IPS-18c (cell line): ENCODE measurements around the gene OTUD1.

ENCODE experiments used
- H3K4me3 ChIP-seq: 2 replicates; pipeline ENCODE4 v1.7.0; 2013; ENCODE audit warnings: low read depth, mild to moderate bottlenecking, low read length, moderate library complexity; ENCODE audit not compliant: insufficient read depth
- H3K9me3 ChIP-seq: one replicate; pipeline ENCODE4 v1.6.1; 2013; ENCODE audit warnings: mild to moderate bottlenecking, low read length, moderate library complexity; ENCODE audit not compliant: control insufficient read depth, insufficient read depth

OTUD1 gene

GRCh38 chr10:23448323-23448722 is 9.4 kb downstream of the OTUD1 start:
- Histone ChIP-seq H3K4me3 (no peak overlapping the region), H3K9me3 (no peaks in the 10 kb centered on the region)

GRCh38 chr10:23448802-23449570 is 10.1 kb downstream of the OTUD1 start:
- Histone ChIP-seq H3K4me3 (no peak overlapping the region), H3K9me3 (no peaks in the 10 kb centered on the region)

DNA sequence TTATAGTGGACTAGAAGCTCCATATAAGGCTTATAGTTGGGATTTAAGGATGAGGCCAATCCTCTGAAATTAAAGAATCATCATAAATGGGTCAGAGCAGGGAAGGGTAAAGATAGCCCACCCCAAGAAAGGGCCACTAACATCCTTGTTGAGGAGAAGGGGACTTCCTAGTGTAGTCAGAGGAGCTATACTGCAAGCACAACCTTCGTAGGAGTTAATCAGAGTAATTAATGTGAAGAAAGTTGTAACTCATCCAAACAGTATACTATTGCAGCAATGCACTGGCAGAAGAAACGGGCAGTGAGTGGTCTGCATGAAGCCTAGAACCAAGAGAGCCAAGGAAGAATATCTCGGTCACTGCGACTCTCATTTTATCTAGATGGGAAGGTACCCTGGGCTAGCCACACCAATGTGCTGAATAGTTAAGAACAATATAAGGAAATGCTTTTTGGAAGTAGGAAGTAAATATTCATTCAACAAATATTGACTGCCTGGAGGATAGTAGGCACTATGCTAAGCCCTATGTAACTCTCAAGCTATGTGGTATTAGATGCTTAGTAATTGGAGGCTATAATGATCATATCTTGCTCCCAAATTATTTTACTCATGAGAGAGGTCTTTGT is 13.3 kb downstream of the OTUD1 start:
- H3K4me3 ChIP-seq, result no peak overlapping the region
- no peaks in the 10 kb centered on the region for H3K9me3 ChIP-seq

DNA sequence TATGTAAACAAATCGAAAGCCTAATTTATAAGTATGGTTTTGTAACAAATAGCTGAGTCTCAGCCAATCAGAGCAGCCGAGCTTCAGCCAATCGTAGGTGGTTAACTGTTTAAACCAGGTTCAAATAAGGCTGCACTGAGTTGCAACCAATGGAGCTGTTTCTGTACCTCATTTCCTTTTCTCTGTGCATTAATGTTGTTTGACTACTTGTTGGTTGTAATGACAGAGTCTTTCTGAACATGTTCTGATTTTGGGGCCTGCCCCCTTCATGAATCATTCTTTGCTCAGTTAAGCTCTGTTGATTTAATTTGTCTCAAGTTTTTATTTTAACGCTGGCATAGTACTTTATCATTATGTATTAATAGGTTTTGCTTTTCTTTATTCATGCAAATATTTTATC is 14.6 kb downstream of the OTUD1 start:
- Histone ChIP-seq H3K4me3 (no peak overlapping the region), H3K9me3 (no peaks in the 10 kb centered on the region)

GRCh38 chr10:23457632-23458417 is 18.9 kb downstream of the OTUD1 start:
- H3K4me3 ChIP-seq, result no peak overlapping the region
- no peaks in the 10 kb centered on the region for H3K9me3 ChIP-seq

- H3K4me3 ChIP-seq, result no peak overlapping the region
- no peaks in the 10 kb centered on the region for H3K9me3 ChIP-seq
These were observed 20.5 kb downstream of the OTUD1 start for GRCh38 chr10:23459308-23459939.

GRCh38 chr10:23461557-23461956 is 22.7 kb downstream of the OTUD1 start:
- H3K9me3 ChIP-seq, result no peaks in the 10 kb centered on the region
- H3K4me3 ChIP-seq, result no peak overlapping the region

DNA sequence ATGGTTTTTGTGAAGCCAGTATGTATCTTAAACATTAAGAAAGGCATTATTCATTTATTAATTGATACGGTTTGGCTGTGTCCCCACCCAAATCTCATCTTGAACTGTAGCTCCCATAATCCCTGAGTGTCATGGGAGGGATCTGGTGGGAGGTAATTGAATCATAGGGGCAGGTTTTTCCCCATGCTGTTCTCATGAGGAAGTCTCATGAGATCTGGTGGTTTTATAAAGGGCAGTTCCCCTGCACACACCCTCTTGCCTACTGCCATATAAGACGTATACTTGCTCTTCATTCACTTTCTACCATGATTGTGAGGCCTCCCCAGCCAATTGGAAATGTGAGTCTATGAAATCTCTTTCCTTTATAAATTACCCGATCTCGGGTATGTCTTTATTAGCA is 28.1 kb downstream of the OTUD1 start:
- no peak overlapping the region for H3K4me3 ChIP-seq
- H3K9me3 ChIP-seq, result no peaks in the 10 kb centered on the region

DNA sequence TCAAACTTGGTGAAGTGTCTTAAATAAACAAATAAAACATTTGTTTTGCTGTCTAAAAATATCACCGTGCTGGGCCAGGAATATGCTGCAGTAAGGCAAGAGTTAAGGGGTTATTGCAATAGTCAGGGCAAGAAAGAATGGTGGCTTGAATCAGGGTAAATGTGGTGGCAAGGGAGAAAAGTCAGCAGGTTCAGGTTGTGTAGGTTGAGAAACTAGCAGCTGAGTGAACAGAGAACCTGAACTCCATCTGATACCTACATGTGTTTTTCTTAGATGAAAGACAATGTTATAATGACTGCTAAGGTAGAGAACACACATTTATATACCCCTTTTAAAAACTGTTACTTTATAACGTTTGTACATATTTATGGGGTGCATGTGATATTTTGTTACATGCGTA is 28.7 kb downstream of the OTUD1 start:
- Histone ChIP-seq H3K4me3 (no peak overlapping the region), H3K9me3 (no peaks in the 10 kb centered on the region)

DNA sequence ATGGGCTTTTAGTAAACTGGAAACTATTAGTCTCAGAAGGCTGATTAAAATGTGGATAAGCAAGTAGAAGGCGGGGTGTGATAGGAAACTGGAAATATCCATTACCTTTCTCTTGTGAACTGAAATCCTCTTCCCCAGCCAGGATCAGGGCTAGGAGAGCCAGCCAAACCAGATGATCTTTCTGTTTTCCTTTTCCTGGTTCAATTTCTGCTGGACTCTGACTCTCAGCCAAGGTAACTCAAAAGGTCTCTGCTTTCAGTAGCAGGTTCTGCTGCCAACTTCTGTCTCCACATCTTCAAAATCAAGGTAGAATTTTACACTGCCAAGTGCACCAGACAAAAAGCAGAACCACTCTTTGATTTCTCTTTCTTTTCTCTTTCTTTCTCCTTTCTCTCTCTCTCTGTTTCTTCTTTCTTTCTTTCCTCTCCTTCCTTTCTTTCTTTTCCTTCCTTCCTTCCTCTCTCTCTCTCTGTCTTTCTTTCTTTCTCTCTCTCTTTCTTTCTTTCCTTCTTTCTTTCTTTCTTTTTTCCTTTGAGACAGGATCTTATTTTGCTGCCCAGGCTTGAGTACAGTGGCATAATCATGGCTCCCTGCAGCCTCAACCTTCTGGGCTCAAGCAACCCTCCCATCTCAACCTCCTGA is 30.8 kb downstream of the OTUD1 start:
- Histone ChIP-seq H3K4me3 (no peak overlapping the region), H3K9me3 (no peaks in the 10 kb centered on the region)

DNA sequence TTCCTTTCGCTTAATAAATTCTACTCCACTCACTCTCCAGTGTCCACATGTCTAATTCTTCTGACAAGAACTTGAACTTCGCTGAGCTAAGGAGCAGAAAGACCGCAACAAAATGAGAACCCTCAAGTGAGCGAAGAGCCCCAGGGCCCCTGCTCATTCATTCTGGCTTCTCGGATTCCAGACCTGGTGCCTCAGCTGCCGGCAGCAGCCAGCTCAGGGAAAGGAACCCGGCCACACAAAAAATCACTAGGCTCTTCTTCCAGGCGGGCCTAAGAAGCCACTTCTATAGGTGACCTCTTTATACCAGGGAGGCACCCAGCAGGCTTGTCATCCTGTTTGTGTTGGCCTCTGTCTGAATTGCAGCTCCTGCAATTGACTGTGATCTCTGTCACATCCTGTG is 33.3 kb downstream of the OTUD1 start:
- no peaks in the 10 kb centered on the region for H3K9me3 ChIP-seq

GRCh38 chr10:23474081-23474480 is 35.2 kb downstream of the OTUD1 start:
- no peak overlapping the region for H3K4me3 ChIP-seq
- no peaks in the 10 kb centered on the region for H3K9me3 ChIP-seq

More for the DNA sequence above, 33.3 kb downstream of the OTUD1 start:
- H3K4me3 ChIP-seq, result no peak overlapping the region

GRCh38 chr10:23474626-23475025 is 35.8 kb downstream of the OTUD1 start:
- H3K9me3 ChIP-seq, result no peaks in the 10 kb centered on the region
- H3K4me3 ChIP-seq, result no peak overlapping the region

- no peaks in the 10 kb centered on the region for H3K9me3 ChIP-seq
- H3K4me3 ChIP-seq, result no peak overlapping the region
These were observed 39.7 kb downstream of the OTUD1 start for GRCh38 chr10:23478570-23478969.

- Histone ChIP-seq H3K9me3 (no peaks in the 10 kb centered on the region), H3K4me3 (no peak overlapping the region)
These were observed 41.1 kb downstream of the OTUD1 start for GRCh38 chr10:23479798-23480473.

DNA sequence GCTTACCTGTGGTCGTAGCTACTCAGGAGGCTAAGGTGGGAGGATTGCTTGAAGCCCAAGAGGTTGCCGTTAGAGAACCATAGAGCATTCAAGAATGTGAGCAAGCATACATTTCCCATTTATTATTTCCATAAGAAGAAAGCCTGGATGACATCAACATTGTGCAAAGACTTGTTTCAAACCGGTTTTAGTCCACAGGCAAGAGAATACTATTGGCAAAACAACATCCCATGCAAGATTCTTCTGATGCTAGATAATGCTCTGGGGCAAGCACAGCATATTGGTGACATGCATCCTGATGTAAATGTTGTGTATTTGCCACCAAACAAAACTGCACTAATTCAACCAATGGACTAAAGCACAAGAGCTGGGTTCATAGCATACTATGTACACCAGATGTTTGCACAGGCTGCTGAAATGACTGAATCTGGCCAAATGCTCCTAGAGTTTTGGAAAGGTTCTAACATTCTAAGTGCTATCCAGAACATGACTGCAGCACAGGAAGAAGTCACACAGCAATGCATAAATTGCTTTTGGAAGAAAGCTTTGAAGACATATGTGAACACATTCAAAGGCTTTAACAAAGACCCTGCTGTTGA is 42.6 kb downstream of the OTUD1 start:
- Histone ChIP-seq H3K9me3 (no peaks in the 10 kb centered on the region), H3K4me3 (no peak overlapping the region)
